Stimulated activated CD8-positive, alpha-beta memory T cell treated with anti-CD3 and anti-CD28 coated beads, Interleukin-4, amount 100 ng/mL, for 4 hours (primary cell): Measurements from ENCODE around the gene MARK3.

Source experiments
- DNase-seq, 2 donors: peaks; one replicate each; pipeline ENCODE4 v3.0.0-alpha.2; 2020; ENCODE audit warnings: low read depth in 2 of 2, low spot score in 1 of 2

MARK3 gene

DNA sequence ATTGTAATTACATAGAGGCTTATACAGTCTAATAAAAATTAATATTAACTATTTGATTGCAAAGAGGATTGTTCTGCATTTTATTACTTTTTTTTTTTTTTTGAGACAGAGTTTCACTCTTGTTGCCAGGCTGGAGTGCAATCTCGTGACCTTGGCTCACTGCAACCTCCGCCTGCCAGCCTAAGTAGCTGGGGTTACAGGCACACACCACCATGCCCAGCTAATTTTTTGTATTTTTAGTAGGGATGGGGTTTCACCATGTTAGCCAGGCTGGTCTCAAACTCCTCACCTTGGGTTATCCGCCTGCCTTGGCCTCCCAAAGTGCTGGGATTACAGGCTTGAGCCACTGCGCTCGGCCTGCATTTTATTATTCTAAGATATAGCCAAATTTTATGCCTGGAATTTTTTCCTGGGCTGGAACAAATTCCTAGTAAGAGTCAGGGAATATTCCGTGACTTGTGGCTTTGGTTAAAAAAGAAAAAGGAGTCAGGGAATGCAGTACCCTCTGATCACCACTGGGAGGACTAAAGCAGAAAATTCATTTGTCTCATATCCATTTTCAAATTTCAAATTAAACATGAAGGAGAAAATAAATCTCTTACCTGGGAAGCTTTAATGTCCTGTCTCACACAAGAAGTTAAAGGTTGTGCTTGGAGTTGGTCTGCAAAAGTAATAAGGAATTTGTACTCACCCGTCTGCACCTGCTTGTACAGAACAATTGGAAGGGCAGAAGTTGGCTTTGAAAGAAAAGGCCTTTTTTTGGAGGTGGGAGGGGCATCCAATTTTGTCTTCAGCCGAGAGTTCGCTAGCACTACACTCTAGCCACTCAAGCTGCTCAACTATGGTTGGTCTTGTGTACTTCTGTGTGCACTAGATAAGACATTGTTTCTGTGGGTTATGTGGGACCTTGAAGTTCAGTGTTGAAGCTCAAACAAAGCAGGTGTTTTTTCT lies 8.7 kb downstream of the MARK3 start:
- DNase-seq: no peak

DNA sequence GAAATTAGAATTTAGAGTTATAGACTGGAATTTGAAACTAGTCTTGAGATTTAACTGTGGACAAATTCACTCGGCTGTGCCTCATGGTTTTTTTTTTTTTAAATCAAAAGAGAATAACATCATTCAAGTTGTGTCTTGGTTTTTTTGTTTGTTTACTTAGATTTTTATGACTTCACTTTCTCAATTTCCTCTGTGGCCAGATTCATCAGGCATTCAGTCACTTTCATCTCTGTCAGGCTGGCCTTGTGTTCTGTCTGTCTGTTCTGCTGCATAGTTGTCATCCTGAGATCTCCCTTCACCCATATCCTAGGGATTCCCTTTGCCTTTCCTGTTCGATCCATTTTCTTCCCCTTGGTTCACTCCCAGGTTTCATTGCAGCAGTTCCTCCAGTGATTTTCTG lies 10.0 kb downstream of the MARK3 start:
- DNase-seq: no peak

DNA sequence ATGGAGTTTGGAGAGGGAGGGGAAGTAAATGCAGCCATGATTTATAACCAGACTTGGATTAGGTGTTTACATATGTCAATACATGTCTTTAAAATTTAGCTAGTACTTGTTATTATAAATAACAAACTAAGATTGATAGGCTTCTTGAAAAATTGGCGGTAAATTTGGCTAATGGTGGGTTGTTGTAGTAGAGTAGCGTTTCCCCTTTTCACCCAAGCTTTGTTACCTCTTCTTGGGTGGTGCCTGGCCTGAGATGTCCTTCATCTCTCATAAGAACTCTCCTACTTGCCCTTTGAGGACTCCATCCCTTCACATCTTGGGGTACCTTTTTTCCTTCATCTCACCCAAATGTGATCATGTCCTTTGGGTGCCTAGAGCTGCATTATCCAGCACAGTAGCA lies 11.2 kb downstream of the MARK3 start:
- DNase-seq: no peak

DNA sequence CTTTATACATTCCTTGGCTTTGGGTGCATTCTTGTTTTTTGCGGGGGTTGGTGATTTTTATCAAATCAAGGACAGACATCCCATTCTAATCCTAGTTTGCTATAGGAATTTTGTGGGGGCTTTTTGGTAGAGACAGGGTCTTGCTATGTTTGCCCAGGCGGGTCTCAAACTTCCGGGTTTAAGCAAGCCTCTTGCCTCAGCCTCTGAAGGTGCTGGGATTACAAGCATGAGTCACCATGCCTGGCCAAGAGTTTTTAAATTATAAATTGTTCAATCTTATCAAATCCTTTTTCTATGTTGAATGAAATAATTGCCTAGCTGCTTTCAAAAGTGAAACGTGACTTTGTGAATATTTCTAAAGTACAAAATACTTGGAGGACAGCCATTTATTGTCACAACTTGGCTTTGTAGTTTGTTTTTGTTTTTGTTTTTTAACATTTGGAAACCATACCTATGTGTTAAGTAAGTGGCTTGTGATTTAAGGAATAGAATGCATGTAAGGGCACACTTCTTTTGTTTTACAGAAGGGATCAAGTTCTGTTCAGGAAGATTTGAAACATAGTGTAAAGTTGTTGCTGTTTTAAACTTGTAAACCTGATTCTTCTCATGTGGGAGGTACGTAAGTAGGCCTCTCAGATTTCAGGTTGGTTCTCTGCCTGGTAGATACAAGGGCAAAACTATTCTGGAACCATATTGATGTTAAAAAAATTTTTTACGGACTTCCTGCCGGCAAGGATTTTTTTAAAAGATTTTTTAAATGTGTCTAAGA lies 13.4 kb downstream of the MARK3 start:
- no peak for DNase-seq

DNA sequence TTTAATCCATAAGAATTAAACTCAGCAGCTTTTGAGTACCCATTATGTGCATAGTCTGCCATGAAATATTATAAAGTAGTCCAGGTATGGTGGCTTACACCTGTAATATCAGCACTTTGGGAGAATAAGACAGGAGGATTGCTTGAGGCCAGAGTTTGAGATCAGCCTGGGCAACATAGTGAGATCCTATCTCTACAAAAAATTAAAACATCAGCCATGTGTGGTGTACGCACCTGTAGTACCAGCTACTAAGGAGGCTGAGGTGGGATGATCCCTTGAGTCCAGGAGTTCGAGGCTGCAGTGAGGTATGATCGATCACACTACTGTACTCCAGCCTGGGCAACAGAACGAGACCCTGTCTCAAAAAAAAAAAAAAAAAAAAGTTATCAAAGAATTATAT lies 15.3 kb downstream of the MARK3 start:
- no peak for DNase-seq

DNA sequence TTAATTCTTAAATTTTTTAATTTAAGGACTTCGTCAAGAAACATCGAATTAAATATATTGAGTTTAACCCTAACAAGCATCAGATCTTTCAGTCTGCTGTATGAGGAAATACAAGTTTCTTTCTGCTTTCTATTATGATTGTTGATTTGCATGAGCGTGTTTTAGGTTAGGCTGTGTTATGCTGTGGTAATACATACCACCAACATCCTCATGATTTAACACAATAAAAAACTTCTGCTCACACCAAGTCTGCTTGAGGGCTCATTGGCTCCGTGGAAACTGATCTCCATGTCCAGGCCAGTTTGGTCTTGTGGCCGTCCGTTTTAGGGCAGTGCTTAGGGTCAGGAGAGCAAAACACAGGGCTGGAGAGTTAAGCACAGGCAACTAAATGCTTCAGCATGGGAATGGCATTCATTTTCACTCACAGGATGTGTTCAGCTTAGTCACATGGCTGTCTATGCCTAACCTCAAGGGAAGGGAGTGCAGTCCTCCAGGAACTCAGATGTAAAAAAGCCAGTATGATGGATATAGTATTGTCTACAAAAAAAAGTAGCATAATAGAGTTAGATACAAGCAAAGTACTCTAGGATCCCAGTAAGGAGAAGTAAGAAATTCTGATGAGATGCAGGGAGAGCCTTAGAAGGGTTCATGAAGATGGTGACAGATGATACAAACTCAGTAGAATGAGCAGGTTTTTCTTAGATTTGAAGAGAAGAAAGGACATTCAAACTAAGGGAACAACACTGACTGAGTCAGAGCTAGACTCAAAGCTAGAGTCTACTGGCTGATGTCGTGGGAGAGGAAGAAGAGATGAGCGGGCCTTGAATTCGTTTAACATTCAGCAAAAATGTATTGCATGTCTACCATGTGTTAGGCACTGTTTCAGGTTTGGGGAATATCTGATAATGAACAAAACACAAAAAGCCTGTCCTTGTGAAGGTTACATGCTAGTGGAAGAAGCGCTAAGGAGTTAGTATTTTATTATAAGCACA lies 16.3 kb downstream of the MARK3 start:
- no peak for DNase-seq

DNA sequence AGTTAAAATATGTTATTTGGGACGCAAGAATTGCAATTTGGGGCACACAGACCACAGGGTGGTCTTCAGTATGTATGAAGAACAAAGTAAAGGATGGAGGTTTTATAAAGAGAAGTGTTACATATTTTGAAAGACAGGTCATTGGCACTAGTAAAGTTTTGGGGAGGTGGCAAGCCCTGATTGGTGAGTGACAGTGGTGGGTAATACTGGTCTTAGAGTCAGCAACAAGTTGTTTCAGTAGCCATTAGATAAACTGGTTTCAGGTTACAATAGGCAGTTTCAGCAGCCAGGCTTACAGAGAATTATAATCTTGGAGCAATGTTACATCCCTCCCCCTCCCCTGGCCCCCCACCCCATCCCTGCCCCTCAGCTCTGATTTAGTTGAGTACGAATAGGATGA lies 17.5 kb downstream of the MARK3 start:
- DNase-seq: no peak

DNA sequence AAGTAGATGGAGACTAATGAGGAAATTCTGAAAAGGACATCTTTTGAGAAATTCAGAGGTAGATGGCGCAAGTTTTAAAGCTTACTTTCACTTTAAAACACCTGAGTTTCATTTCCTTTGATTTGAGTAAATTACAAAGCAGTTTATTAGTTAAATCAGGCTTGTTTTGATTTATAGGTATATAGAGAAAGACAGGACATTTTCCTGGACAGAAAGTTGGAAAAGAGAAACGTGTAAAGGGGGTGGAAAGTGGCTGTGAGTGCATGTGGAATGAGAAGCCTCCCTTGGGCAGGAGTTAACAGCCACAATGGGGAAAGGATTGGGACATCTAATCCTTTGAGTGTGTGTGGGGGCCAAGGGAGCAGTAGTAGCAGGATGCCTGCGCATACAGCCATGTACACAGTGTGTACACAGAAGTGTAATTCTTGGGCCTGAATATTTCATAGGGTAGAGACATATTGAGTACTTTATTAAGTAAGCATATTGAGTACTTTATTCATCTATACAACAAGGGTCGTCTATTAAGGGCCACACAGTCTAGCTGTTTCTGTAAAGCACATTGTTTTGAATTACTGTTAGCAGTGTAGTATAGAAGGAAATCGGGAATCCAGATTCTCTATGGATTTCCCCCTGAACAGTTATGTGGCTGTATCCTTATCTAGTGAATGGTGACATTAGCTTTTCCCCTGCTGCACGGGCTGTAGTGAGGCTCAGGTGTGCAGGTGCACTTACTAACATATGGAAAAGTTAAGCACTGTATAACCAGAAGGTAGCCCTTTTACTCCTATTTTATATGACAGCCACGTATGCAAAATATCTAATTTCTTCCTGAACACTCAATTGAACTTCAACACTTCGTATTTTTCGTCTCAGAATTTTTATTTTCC lies 19.1 kb downstream of the MARK3 start:
- no peak for DNase-seq

DNA sequence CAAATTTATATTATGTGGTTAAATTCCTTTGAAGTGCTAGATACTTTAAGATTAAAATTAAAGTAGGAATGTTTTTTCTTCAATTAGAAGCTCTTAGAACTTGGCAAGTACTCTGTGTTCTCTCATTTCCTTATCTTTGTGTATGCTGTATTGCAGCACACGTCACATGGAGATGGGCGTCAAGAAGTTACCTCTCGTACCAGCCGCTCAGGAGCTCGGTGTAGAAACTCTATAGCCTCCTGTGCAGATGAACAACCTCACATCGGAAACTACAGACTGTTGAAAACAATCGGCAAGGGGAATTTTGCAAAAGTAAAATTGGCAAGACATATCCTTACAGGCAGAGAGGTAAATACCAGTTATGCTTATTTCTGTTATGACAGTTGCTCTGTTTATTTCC lies 19.7 kb downstream of the MARK3 start:
- DNase-seq: no peak

DNA sequence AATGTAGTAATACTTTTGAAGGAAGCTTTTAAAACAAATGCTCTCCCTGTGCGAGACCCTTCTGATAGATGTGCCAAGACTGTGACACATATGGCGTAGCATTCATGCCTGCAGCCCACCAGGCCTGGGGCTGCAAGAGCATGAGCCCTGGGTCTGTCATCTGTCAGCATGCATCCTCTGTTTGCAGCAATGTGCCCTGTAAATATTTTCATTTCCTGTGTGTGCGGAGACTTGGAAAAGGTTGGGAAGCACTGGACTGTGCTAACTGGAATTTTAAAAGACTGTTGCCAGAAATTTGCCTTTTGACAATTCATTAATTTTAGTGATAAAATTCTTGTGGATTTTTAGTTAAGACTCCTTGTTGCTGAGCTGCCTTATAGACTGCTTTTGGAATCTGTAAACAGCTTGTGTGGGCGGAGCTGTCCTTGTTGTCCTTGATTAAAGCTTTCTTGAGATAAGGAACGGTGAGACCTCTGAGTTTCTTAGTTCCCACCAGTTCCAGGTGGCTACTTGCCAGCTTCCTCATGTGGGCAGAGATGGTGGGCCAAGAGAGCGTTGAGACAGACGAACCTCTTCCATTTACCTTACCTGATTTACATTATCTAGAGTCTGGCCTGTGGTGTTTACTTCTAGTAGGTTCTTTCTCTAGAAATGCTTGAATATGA lies 23.4 kb downstream of the MARK3 start:
- DNase-seq: no peak

DNA sequence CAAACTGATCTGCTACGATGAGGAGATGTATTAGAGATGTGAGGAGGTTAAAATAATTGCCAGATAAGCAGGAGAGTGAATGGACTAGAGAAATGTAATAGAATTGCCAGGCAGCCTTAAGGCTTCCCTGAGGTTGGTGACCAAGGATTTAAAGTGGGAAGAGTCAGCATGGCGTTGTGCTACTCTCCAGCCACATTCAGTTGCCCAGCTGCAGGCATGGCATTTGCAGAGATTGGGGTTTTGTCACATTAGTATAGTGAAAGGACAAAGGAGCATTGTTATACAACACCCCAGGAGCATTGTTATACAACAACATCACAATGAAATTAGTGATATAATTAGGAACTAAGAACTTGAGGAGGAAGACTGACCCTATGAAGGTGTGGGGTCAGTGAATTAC lies 31.7 kb downstream of the MARK3 start:
- no peak for DNase-seq

DNA sequence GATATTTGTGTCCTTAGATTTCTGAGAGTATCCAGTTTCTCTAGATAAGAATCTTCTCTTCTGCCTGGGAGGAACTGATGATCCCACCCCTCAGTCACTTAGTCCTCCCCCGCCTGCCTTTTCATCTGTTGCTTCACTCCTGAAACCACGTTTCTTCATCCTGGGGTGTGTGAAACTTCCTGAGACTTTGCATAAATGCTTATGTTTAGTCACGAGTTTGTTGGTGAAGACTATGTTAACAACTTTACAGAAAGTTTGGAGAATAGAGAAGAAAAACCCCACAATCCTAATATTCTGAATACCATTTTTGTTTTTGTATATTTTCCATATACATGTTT lies 33.2 kb downstream of the MARK3 start:
- DNase-seq: no peak

DNA sequence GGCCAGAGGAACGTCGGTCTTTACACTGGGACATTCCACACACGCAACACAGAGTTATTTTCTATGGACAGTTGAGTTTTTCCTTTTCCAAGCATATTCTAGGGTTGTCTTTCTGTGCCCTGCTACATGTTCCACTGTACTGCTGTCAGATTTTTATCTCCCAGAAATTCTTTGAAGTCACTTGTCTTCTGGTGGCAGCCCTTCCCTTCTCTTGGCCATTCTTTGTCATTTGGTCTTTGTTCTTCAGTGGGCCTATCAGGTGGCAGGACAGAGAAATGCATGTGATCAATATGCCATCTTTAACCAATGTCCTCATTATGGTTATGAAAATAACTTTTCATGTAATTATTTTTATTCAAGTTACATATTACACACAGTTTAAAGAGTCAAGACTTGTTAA lies 36.3 kb downstream of the MARK3 start:
- DNase-seq: no peak

DNA sequence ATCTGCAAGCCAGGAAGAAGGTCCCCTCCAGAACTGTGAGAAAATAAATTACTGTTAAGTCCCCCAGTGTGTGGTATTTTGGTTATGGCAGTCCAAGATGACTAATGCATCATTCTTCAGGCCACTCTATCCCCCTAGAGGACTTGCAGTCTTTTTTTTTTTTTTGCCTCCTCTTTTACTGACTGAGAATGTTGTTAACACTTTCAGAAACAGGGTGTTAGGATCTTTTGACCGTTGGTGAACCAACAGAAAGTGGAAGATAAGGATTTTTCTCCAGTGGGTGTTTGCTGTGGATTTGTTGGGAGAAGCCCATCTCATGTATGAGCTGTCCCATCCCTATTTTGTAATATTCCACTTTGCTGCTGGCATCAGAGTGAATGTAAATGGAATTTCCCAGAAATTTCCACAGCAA lies 37.8 kb downstream of the MARK3 start:
- no peak for DNase-seq

DNA sequence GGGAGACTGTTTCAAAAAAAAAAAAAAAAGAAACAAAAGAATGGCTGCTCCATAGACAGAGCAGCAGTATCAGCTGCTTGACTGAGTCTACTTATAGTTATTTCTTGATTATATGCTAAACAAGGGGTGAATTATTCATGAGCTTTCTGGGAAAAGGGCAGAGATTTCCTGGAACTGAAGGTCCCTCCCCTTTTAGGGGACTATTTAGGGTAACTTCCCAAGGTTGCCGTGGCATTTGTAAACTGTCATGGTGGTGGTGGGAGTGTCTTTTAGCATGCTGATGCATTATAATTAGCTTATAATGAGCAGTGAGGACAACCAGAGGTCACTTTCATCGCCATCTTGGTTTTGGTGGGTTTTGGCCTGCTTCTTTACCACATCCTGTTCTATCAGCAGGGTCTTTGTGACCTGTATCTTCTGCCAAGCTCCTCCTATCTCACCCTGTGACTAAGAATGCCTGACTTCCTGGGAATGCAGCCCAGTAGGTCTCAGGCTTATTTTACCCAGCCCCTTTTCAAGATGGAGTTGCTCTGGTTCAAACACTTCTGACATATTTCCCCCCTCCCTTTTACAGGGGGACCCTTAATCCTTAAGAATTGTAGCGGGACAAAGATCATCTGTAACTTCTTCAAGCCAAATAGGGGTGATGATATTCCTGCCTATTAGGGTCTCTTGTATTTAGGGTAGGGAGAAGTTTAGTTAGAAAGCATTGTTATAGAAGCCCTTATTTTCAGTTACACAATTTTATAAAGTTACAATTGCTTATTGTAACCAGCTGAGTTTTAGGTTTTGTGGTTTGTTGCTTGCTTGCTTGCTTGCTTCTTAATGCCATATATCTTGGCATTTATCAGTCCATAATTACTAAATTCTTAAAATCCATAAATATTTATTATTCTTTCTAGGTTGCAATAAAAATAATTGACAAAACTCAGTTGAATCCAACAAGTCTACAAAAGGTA lies 42.5 kb downstream of the MARK3 start:
- no peak for DNase-seq

DNA sequence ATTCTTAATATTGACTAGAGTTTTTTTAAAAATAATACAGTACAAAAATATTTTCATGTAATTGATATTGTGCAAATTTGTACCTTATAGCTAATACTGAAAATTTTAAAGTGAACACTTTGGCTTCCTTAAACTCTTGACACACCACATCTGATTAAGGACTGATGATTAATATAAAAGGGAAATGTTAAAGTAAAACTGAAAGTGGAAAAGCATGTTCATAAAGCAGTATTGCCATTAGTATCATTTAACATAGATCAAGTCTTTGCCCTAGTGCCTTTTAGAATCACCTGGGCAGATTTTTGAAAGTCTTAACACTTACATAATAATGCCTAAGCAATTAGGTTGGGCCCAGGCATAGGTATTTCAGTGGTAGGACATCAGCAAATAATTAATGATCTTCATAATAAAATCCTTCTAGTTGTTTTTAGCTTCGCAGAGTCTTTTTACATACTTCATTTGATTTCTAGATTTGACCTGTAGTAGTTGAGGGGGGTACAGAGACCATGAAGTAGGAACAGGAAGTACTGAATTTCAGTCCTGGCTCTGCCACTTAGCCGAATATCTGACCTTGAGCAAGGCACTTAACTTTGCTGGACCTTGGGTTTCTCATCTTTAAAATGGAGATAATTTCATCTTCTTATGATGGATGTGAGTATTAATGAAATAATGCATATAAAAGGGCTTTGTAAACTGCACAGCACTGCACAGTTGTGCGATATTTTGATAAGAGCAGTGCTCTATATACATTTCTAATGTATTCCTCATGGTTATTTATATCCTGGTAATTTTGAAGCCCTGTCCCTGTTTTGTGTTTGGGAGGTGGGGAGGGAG lies 43.7 kb downstream of the MARK3 start:
- DNase-seq: no peak

DNA sequence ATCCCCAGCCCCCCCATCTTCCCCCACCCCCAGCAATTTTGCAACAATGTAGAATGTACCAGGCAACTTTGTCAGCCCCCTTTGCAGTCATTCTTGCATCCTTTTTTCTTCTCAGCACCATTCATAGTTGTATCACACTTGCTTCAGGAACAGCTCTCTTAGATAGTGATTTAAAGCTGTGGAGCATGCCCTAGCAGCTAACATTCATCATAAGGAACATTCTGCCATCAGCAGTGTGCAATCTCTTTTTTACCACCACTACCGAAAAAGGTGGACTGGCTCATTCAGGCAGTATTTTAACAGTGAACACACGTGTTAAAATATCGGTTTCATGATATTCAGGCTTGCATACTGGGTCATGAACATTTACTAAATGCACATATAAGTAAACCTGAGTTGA lies 45.1 kb downstream of the MARK3 start:
- no peak for DNase-seq

DNA sequence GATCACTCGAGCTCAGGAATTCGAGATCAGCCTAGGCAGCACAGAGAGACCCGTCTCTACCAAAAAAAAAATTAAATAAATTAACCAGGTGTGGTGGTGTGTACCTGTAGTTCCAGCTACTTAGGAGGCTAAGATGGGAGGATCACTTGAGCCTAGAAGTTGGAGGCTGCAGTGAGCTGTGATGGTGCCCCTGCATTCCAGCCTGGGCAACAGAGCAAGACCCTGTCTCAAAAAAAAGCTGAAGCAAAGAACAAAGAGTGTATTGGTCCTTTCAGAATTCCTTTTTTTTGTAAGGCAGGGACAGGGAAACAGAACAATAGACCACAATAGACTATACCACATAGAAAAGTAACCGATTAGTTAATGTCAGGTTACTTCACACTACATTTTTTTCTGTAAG lies 47.4 kb downstream of the MARK3 start:
- no peak for DNase-seq
